Fibroblast of lung (primary cell): ENCODE results near the gene QSOX2.

Experiments
- EZH2 ChIP-seq: IDR thresholded peaks from 2 replicates; pipeline ENCODE4 v1.5.1; 2012; ENCODE audit warnings: low read length, control low read depth, mild to moderate bottlenecking; ENCODE audit errors: missing control alignments
- TF ChIP-seq, protein P1 (sequence below), 2 donors: IDR thresholded peaks in 1 of 2; conservative IDR thresholded peaks in 1 of 2; 1 replicate in 1 of 2; 2 replicates in 1 of 2; pipeline ENCODE4 v1.5.1; 2011 to 2012; ENCODE audit warnings: low read length in 2 of 2, control low read depth in 1 of 2, inconsistent platforms in 1 of 2, low read depth in 1 of 2, mild to moderate bottlenecking in 1 of 2

- TF ChIP-seq, protein P1, sequence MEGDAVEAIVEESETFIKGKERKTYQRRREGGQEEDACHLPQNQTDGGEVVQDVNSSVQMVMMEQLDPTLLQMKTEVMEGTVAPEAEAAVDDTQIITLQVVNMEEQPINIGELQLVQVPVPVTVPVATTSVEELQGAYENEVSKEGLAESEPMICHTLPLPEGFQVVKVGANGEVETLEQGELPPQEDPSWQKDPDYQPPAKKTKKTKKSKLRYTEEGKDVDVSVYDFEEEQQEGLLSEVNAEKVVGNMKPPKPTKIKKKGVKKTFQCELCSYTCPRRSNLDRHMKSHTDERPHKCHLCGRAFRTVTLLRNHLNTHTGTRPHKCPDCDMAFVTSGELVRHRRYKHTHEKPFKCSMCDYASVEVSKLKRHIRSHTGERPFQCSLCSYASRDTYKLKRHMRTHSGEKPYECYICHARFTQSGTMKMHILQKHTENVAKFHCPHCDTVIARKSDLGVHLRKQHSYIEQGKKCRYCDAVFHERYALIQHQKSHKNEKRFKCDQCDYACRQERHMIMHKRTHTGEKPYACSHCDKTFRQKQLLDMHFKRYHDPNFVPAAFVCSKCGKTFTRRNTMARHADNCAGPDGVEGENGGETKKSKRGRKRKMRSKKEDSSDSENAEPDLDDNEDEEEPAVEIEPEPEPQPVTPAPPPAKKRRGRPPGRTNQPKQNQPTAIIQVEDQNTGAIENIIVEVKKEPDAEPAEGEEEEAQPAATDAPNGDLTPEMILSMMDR (conservative IDR thresholded peaks at IDR 0.05 in 1 of 2, IDR thresholded peaks at IDR 0.05 in 1 of 2; ENCODE audit: low read depth in 1 of 2, low read length in 2 of 2) = no peak
- TF ChIP-seq EZH2 = no peak
These were observed 13.9 kb downstream of the QSOX2 start for GRCh38 chr9:136231478-136232297.
